CD14-positive monocyte (primary cell): ENCODE measurements around the gene RNASEH2A. TPM values are rescaled to one million over a fixed set of nuclear protein-coding genes. Genes with fewer than 3 reads are reported as not detected.

Experiments
- DNase-seq, 3 donors: peaks; one replicate each; pipeline ENCODE4 v3.0.0-alpha.2; 2011 to 2022
- H2AFZ ChIP-seq: 2 replicates; pipeline ENCODE4 v1.6.0; 2012; ENCODE audit warnings: mild to moderate bottlenecking, low read depth, low read length, inconsistent platforms; ENCODE audit not compliant: insufficient read depth, poor library complexity, severe bottlenecking
- H3K27ac ChIP-seq, 2 donors: 1 replicate in 1 of 2; 2 replicates in 1 of 2; pipeline ENCODE4 v1.5.1; 2012 to 2013; ENCODE audit warnings: low read length in 2 of 2, control low read depth in 1 of 2, inconsistent platforms in 1 of 2, low read depth in 1 of 2, mild to moderate bottlenecking in 1 of 2
- H3K27me3 ChIP-seq, 2 donors: one replicate each; pipeline versions ENCODE4 v1.6.0 to v1.6.1; 2011 to 2013; ENCODE audit warnings: low read length in 2 of 2; ENCODE audit not compliant: control insufficient read depth in 2 of 2, insufficient read depth in 2 of 2
- H3K36me3 ChIP-seq, 2 donors: replicated peaks in 1 of 2; 1 replicate in 1 of 2; 2 replicates in 1 of 2; pipeline versions ENCODE4 v1.5.1 to v1.6.1; 2012 to 2013; ENCODE audit warnings: low read length in 2 of 2, control low read depth in 1 of 2, inconsistent platforms in 1 of 2, mild to moderate bottlenecking in 1 of 2; ENCODE audit not compliant: insufficient read depth in 2 of 2, control insufficient read depth in 1 of 2
- H3K4me1 ChIP-seq, 2 donors: 1 replicate in 1 of 2; 2 replicates in 1 of 2; pipeline versions ENCODE4 v1.5.1 to v1.6.1; 2012 to 2013; ENCODE audit warnings: low read length in 2 of 2, control low read depth in 1 of 2, inconsistent platforms in 1 of 2, mild to moderate bottlenecking in 1 of 2, moderate library complexity in 1 of 2; ENCODE audit not compliant: insufficient read depth in 2 of 2, control insufficient read depth in 1 of 2
- H3K4me2 ChIP-seq: replicated peaks from 2 replicates; pipeline ENCODE3; 2012; ENCODE audit warnings: low read length, moderate library complexity, mild to moderate bottlenecking; ENCODE audit not compliant: poor library complexity, severe bottlenecking; ENCODE audit errors: extremely low read depth
- H3K4me3 ChIP-seq, 3 experiments: fragments of 200-600 bp in 1 of 3; sonication (generic) in 1 of 3; replicated peaks in 1 of 3; 1 replicate in 2 of 3; 2 replicates in 1 of 3; pipeline ENCODE4 v1.5.1; 2011 to 2013; ENCODE audit warnings: low read length in 3 of 3, mild to moderate bottlenecking in 3 of 3, control low read depth in 2 of 3, low read depth in 2 of 3, inconsistent platforms in 1 of 3, moderate library complexity in 1 of 3
- H3K79me2 ChIP-seq: 2 replicates; pipeline ENCODE4 v1.6.0; 2012; ENCODE audit warnings: mild to moderate bottlenecking, control low read depth, inconsistent platforms, low read length, moderate library complexity; ENCODE audit not compliant: insufficient read depth
- H3K9ac ChIP-seq: 2 replicates; pipeline ENCODE4 v1.6.0; 2017; ENCODE audit warnings: low read length, mild to moderate bottlenecking; ENCODE audit not compliant: insufficient read depth, poor library complexity, severe bottlenecking
- H3K9me3 ChIP-seq, 2 donors: replicated peaks in 1 of 2; 1 replicate in 1 of 2; 2 replicates in 1 of 2; pipeline versions ENCODE4 v1.5.1 to v1.6.1; 2012 to 2013; ENCODE audit warnings: low read length in 2 of 2, control low read depth in 1 of 2; ENCODE audit not compliant: control insufficient read depth in 1 of 2, insufficient read depth in 1 of 2
- H4K20me1 ChIP-seq: 2 replicates; pipeline ENCODE4 v1.6.0; 2012; ENCODE audit warnings: mild to moderate bottlenecking, low read length, control low read depth, moderate library complexity; ENCODE audit not compliant: insufficient read depth
- H3K27ac Mint-ChIP-seq, 7 donors: one replicate each; pipeline ENCODE4 v1.8.0; 2020; ENCODE audit warnings: mild to moderate bottlenecking in 7 of 7, mixed read lengths in 7 of 7, moderate library complexity in 6 of 7, inconsistent platforms in 2 of 7
- H3K27me3 Mint-ChIP-seq, 3 donors: one replicate each; pipeline ENCODE4 v1.8.0; 2021 to 2022; ENCODE audit warnings: low read depth in 3 of 3, mild to moderate bottlenecking in 3 of 3, mixed read lengths in 3 of 3, moderate library complexity in 3 of 3, inconsistent platforms in 1 of 3
- H3K36me3 Mint-ChIP-seq, 2 donors: one replicate each; pipeline ENCODE4 v1.8.0; 2020; ENCODE audit warnings: mixed read lengths in 2 of 2, inconsistent platforms in 1 of 2, mild to moderate bottlenecking in 1 of 2
- H3K4me1 Mint-ChIP-seq: one replicate; pipeline ENCODE4 v1.8.0; 2020; ENCODE audit warnings: mild to moderate bottlenecking, mixed read lengths
- H3K4me3 Mint-ChIP-seq, 2 donors: one replicate each; pipeline ENCODE4 v1.8.0; 2020; ENCODE audit warnings: mild to moderate bottlenecking in 2 of 2, mixed read lengths in 2 of 2, moderate library complexity in 1 of 2
- H3K9me3 Mint-ChIP-seq, 7 donors: one replicate each; pipeline ENCODE4 v1.8.0; 2020 to 2022; ENCODE audit warnings: mixed read lengths in 7 of 7, mild to moderate bottlenecking in 6 of 7, moderate library complexity in 6 of 7, inconsistent platforms in 2 of 7
- CTCF ChIP-seq: fragments of 200-600 bp; IDR thresholded peaks from one replicate; pipeline ENCODE4 v1.8.0; 2022; ENCODE audit warnings: antibody characterized with exemption, mild to moderate bottlenecking
- WGBS: methylation state at CpG from one replicate; pipeline ENCODE4 v1.1.5; 2013; ENCODE audit warnings: missing lambda C conversion rate; ENCODE audit not compliant: insufficient coverage; 5-methylcytosine and 5-hydroxymethylcytosine counted together
- intact Hi-C, 2 donors: fragments of 100-400 bp; cut with micrococcal nuclease; formaldehyde crosslinking; loops; one replicate each; pipeline versions ENCODE4 v1.15.0 to v1.15.1; 2023
- polyA plus RNA-seq, 3 donors: library from polyadenylated mRNA; depleted of rRNA in 1 of 3; unstranded in 2 of 3; stranded (reverse) in 1 of 3; fragments of 300-500 nt in 2 of 3; fragments of >200 nt in 1 of 3; fragmentation: Illumina TruSeq in 2 of 3; gene quantifications; 1 replicate in 2 of 3; 2 replicates in 1 of 3; pipeline ENCODE4 v1.2.3, GENCODE V29; 2012 to 2021

RNASEH2A gene
- polyA plus RNA-seq, 3 donors, result 8.7 to 21.5 (median 15.2) TPM

- peak within 1 kb of the TSS; percentile 97 for H3K4me2 ChIP-seq
- H3K36me3 Mint-ChIP-seq, result peaks cover 4 to 11% of the 10 kb centered on the region in 2 donors
- no peaks in the 10 kb centered on the region for H3K9me3 ChIP-seq
- H3K27me3 Mint-ChIP-seq, result peaks cover 3 to 6% (median 5%) of the 10 kb centered on the region in 3 donors
- H3K4me3 Mint-ChIP-seq, result peak within 1 kb of the TSS; percentile 71 to 73
- H3K9ac ChIP-seq, result peak within 1 kb of the TSS; percentile 49
- H3K9me3 Mint-ChIP-seq, result no peaks in the 10 kb centered on the region
- peak within 1 kb of the TSS; percentile 58 to 85 (median 63) for H3K4me3 ChIP-seq
- H3K27me3 ChIP-seq, result no peaks in the 10 kb centered on the region
- no peak for TF ChIP-seq CTCF
- 16% methylated on average over 48 of the region's 58 CpGs for WGBS
- peak within 1 kb of the TSS; percentile 86 for H2AFZ ChIP-seq
- H3K4me1 Mint-ChIP-seq, result peaks cover 32% of the 10 kb centered on the region
- H4K20me1 ChIP-seq, result peaks cover 4% of the 10 kb centered on the region
- H3K27ac Mint-ChIP-seq, result peak within 1 kb of the TSS; percentile 79 to 94 (median 85)
- no peaks in the 10 kb centered on the region for H3K36me3 ChIP-seq
- intact Hi-C loops, result no loop called here
- peaks cover 26% of the 10 kb centered on the region for H3K79me2 ChIP-seq
- H3K27ac ChIP-seq, result peak within 1 kb of the TSS; percentile 61 to 74
- peak in 1 of 3 donors; percentile 28 for DNase-seq
- H3K4me1 ChIP-seq, result peaks cover 35 to 45% of the 10 kb centered on the region in 2 donors
Observed at GRCh38 chr19:12774588-12775555, 31.5 kb upstream of the RNASEH2A start, which contains the start of gene HOOK2. TSS of gene HOOK2 (minus strand) at chr19:12775552. CDS start at chr19:12775449, 103 bp downstream.

- Histone ChIP-seq H3K4me2 (peak overlapping the region; percentile 79), H3K27ac (peak overlapping the region; percentile 84 to 94), H3K9ac (peak overlapping the region; percentile 86), H3K4me1 (peaks cover 50 to 62% of the 10 kb centered on the region in 2 donors), H3K36me3 (no peaks in the 10 kb centered on the region), H4K20me1 (peaks cover 4% of the 10 kb centered on the region), H3K27me3 (no peaks in the 10 kb centered on the region), H3K4me3 (peak overlapping the region; percentile 76 to 83 (median 82)), H3K79me2 (peaks cover 26% of the 10 kb centered on the region), H3K9me3 (no peaks in the 10 kb centered on the region), H2AFZ (peak overlapping the region; percentile 66)
- peak; percentile 73 to 83 (median 80) for DNase-seq
- intact Hi-C loops, result loop anchor here (1.0 to 2.0 kb wide), 2 partner anchors 17 to 19 kb away; no protein-coding TSS in a partner anchor
- WGBS, result 14% methylated on average over 26 of the region's 43 CpGs
- H3K27me3 Mint-ChIP-seq, result peaks cover 3 to 7% (median 5%) of the 10 kb centered on the region in 3 donors
- H3K4me1 Mint-ChIP-seq, result peaks cover 45% of the 10 kb centered on the region
- peak overlapping the region; percentile 87 to 93 for H3K4me3 Mint-ChIP-seq
- H3K36me3 Mint-ChIP-seq, result peaks cover 3 to 4% of the 10 kb centered on the region in 2 donors
- TF ChIP-seq CTCF, result peak; percentile 99
- H3K27ac Mint-ChIP-seq, result peak overlapping the region; percentile 93 to 97 (median 96)
- no peaks in the 10 kb centered on the region for H3K9me3 Mint-ChIP-seq
Observed at GRCh38 chr19:12777217-12778016, 29.0 kb upstream of the RNASEH2A start.
